ENCODE measurements around the gene FAM43B. TPM values are rescaled to one million over a fixed set of nuclear protein-coding genes. Genes with fewer than 3 reads are reported as not detected.

Gene FAM43B
- total RNA-seq, 6 experiments from 2014 or later = 0.09 to 0.24 (median 0.12) TPM; not detected in 2

GRCh38 chr1:20555758-20556120 is 3.4 kb downstream of the FAM43B start:
- H3K9me3 ChIP-seq = no peaks in the 10 kb centered on the region
- H3K36me3 ChIP-seq = no peaks in the 10 kb centered on the region
- ATAC-seq = no peak
- WGBS (ENCODE audit: insufficient coverage, low coverage, low lambda C conversion rate, missing lambda C conversion rate) = 14% methylated on average over 2 of the region's 4 CpGs
- H3K4me1 ChIP-seq = peaks cover 0 to 9% (median 0%) of the 10 kb centered on the region in 4 donors
- no peak for TF ChIP-seq POLR2A (IDR thresholded peaks at IDR 0.05)
- no peak for TF ChIP-seq CTCF (IDR thresholded peaks at IDR 0.05)
- no peak overlapping the region for H3K4me3 ChIP-seq
- DNase-seq = no peak
- H3K27me3 ChIP-seq = no peaks in the 10 kb centered on the region
- H3K27ac ChIP-seq = no peak overlapping the region
- intact Hi-C loops (cut with DNase I) = no loop called here

- Histone ChIP-seq H3K27ac (no peak overlapping the region), H3K4me1 (peaks cover 0 to 6% (median 0%) of the 10 kb centered on the region in 4 donors), H3K9me3 (no peaks in the 10 kb centered on the region), H3K36me3 (no peaks in the 10 kb centered on the region), H3K27me3 (no peaks in the 10 kb centered on the region), H3K4me3 (no peak overlapping the region)
- WGBS (ENCODE audit: insufficient coverage, low coverage, low lambda C conversion rate, missing lambda C conversion rate) = 48% methylated on average over 2 of the region's 5 CpGs
- TF ChIP-seq CTCF (IDR thresholded peaks at IDR 0.05) (no peak), POLR2A (IDR thresholded peaks at IDR 0.05) (no peak)
- DNase-seq (no peak), ATAC-seq (no peak)
- intact Hi-C loops (cut with DNase I) = no loop called here
These were observed 5.8 kb downstream of the FAM43B start for GRCh38 chr1:20558191-20558590.

- Histone ChIP-seq H3K9me3 (no peaks in the 10 kb centered on the region), H3K4me3 (no peak overlapping the region)
These were observed 8.6 kb downstream of the FAM43B start for GRCh38 chr1:20560966-20561365.

GRCh38 chr1:20565234-20565633 is 12.9 kb downstream of the FAM43B start:
- ATAC-seq (no peak), DNase-seq (no peak)
- no peak overlapping the region for H3K27ac ChIP-seq
- H3K36me3 ChIP-seq = no peaks in the 10 kb centered on the region
- no peaks in the 10 kb centered on the region for H3K27me3 ChIP-seq
- TF ChIP-seq CTCF (IDR thresholded peaks at IDR 0.05) (no peak), POLR2A (IDR thresholded peaks at IDR 0.05) (no peak)
- no peak overlapping the region for H3K4me3 ChIP-seq
- no peaks in the 10 kb centered on the region for H3K4me1 ChIP-seq
- WGBS (ENCODE audit: insufficient coverage, low coverage, low lambda C conversion rate, missing lambda C conversion rate) = 54% methylated on average over 3 of the region's 4 CpGs
- no peaks in the 10 kb centered on the region for H3K9me3 ChIP-seq
- intact Hi-C loops (cut with DNase I) = no loop called here

More at GRCh38 chr1:20560966-20561365, 8.6 kb downstream of the FAM43B start:
- no peak for ATAC-seq
- no peak for TF ChIP-seq POLR2A (IDR thresholded peaks at IDR 0.05)
- no peak for TF ChIP-seq CTCF (IDR thresholded peaks at IDR 0.05)
- H3K27me3 ChIP-seq = no peaks in the 10 kb centered on the region
- no peaks in the 10 kb centered on the region for H3K4me1 ChIP-seq
- H3K27ac ChIP-seq = no peak overlapping the region
- intact Hi-C loops (cut with DNase I) = no loop called here
- WGBS (ENCODE audit: insufficient coverage, low coverage, low lambda C conversion rate, missing lambda C conversion rate) = 50% methylated on average over 1 of the region's 1 CpG
- no peaks in the 10 kb centered on the region for H3K36me3 ChIP-seq
- DNase-seq = no peak
